ENCODE measurements around the gene PCBD2.

PCBD2 gene

DNA sequence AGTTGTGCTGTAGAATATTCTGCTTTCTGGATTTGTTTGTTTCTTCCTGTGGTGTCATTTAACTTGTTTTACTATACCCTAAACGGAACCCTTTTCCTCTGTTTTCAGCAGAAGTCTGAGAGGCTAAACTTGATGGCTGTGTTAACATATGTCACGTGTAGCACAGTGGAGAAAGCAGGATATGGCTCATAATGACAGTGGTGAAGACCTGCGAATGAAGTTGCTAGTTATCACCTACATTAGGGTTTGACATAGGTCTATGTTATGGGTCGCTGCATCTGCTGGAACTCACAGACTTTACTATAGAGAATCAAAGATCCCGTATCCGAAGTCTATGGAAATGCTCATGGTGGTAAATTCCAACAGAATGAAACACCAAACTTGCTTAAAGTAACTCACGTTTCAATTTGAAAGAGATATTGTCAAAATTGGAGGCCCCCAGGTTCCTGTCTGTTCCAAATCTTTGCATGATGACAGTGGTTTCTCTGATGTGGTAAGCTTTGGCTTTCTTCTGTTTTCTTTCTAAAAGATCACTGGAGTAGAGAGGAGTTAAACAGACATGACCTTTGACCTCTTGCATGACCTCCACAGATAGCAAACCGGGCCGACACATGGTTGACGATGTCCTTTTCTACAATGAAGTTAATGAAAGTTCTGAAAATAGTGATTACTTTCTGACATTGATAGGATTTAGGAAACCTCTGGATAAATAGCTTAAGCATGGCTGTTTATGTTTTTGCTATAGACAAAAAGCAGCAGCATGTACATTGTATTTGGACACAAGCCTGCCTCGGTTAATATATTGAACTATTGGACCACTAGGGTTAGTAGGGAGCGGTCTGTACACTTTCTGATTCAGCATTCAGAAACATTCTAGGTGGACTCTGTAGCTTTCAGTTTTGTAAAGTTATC lies 59.7 kb downstream of the PCBD2 start:
- ChIA-PET POLR2A (no interaction called here), CTCF (no interaction called here)
- DNase-seq (ENCODE audit: extremely low spot score): no peak
- no peak for TF ChIP-seq LEF1 (IDR thresholded peaks at IDR 0.05; ENCODE audit: borderline replicate concordance)
- TF ChIP-seq ARNT (IDR thresholded peaks at IDR 0.05): no peak

DNA sequence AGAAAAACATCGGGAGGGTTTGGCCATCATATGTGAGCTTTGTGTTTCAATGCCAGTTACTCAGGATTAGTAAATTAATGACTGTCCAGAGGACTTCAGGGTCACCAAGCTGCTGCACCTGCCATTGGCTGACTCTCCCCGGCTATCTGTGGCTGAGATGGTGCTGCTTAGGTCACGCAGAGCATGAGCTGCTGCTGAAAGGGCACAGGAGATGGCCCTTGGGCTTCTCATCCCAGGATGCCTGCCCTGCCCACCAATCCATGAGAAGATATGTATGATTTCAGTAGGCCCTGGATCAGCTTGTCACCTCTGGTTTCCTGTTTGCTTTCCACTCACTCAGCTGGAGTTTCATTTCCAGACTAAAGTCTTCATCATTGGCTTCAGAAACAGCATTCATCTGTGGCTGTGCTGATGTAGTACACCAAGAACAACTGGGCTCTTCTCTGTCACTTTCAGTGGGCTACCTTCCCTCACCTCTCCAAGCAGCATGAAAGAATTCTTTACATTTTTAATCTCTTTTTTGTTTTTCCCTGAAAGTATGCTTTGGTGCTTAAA lies 60.4 kb downstream of the PCBD2 start:
- TF ChIP-seq NFRKB (IDR thresholded peaks at IDR 0.05) (no peak), HDGF (IDR thresholded peaks at IDR 0.05; ENCODE audit: borderline replicate concordance) (no peak), FOXA1 (IDR thresholded peaks at IDR 0.05) (no peak), SUZ12 (IDR thresholded peaks at IDR 0.05) (no peak), L3MBTL2 (conservative IDR thresholded peaks at IDR 0.05) (no peak), BHLHE40 (IDR thresholded peaks at IDR 0.05; ENCODE audit: borderline replicate concordance) (no peak), CTBP1 (IDR thresholded peaks at IDR 0.05; ENCODE audit: borderline replicate concordance) (no peak), TARDBP (IDR thresholded peaks at IDR 0.05) (no peak), LEF1 (IDR thresholded peaks at IDR 0.05; ENCODE audit: borderline replicate concordance) (no peak), ARNT (IDR thresholded peaks at IDR 0.05) (no peak), ZNF384 (IDR thresholded peaks at IDR 0.05) (no peak), ELF4 (IDR thresholded peaks at IDR 0.05) (no peak)
- TF ChIP-seq, protein P1, sequence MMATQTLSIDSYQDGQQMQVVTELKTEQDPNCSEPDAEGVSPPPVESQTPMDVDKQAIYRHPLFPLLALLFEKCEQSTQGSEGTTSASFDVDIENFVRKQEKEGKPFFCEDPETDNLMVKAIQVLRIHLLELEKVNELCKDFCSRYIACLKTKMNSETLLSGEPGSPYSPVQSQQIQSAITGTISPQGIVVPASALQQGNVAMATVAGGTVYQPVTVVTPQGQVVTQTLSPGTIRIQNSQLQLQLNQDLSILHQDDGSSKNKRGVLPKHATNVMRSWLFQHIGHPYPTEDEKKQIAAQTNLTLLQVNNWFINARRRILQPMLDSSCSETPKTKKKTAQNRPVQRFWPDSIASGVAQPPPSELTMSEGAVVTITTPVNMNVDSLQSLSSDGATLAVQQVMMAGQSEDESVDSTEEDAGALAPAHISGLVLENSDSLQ (IDR thresholded peaks at IDR 0.05): no peak
- no peak for DNase-seq (ENCODE audit: extremely low spot score)
- CTCF ChIA-PET: no interaction called here
- POLR2A ChIA-PET: no interaction called here

DNA sequence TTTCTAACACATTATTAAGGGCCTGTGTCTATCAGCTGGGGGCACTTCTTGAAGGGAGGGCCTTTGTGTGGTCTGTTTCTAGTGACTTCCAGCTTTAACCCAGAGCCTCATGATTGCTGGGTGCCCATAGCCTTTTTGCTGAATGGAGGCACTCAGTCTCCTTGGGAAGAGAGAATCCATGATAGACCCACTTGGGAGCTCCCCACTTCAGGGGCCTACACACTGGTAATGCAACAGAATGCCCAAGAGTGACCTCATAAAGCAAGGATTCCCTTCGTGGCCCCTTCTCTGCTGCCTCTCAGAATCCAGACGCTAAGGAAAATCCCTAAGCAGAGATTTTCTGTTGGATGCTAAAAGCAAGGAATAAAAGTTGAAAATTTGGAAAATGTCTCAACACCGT lies 62.7 kb downstream of the PCBD2 start, which contains the start of gene CATSPER3:
CATSPER3 (plus strand) TSS at position 301 of the 400 bp plus-strand sequence; CDS start at position 386, 85 bp downstream.
- CTCF ChIA-PET: interaction anchor here (0.6 kb wide), 1 partner anchor 603 kb away, joined by 3 read pairs; no protein-coding TSS in a partner anchor
- no peak for DNase-seq (ENCODE audit: extremely low spot score)

DNA sequence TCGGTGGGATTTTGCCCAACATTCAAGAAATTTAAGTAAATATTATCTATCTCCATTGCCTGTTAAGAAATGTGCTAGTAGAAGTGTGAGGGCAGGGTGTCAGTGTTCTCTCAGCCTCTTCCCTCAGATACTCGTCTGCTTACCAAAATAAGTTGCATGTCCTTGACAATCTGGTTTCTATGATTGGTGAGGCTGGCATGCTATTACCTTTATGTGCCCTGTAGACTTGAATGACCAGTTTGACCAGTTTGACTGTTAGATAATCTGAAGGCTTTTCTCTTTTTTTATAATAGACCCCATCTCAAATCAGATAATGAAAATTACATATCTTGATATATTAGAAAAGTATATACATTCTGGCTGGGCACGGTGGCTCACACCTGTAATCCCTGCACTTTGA lies 63.1 kb downstream of the PCBD2 start:
- CTCF ChIA-PET: no interaction called here
- TF ChIP-seq TARDBP (IDR thresholded peaks at IDR 0.05) (no peak), FOXK2 (IDR thresholded peaks at IDR 0.05) (no peak), ZNF384 (IDR thresholded peaks at IDR 0.05) (no peak), ELF4 (IDR thresholded peaks at IDR 0.05) (no peak), L3MBTL2 (conservative IDR thresholded peaks at IDR 0.05) (no peak), SP1 (IDR thresholded peaks at IDR 0.05) (no peak), SUZ12 (IDR thresholded peaks at IDR 0.05) (no peak), FOXA1 (IDR thresholded peaks at IDR 0.05) (no peak), ARNT (IDR thresholded peaks at IDR 0.05) (no peak), FOXM1 (IDR thresholded peaks at IDR 0.05; ENCODE audit: borderline replicate concordance) (no peak), HDGF (IDR thresholded peaks at IDR 0.05; ENCODE audit: borderline replicate concordance) (no peak), LEF1 (IDR thresholded peaks at IDR 0.05; ENCODE audit: borderline replicate concordance) (no peak), NFRKB (IDR thresholded peaks at IDR 0.05) (no peak), BHLHE40 (IDR thresholded peaks at IDR 0.05; ENCODE audit: borderline replicate concordance) (no peak)
- TF ChIP-seq, protein P1 (IDR thresholded peaks at IDR 0.05): no peak
- no peak for DNase-seq (ENCODE audit: extremely low spot score)

More for the DNA sequence above, 62.7 kb downstream of the PCBD2 start, which contains the start of gene CATSPER3:
- POLR2A ChIA-PET: no interaction called here
- TF ChIP-seq FOXK2 (IDR thresholded peaks at IDR 0.05) (no peak), ARNT (IDR thresholded peaks at IDR 0.05) (no peak), CTBP1 (IDR thresholded peaks at IDR 0.05; ENCODE audit: borderline replicate concordance) (no peak), ZNF384 (IDR thresholded peaks at IDR 0.05) (no peak), SUZ12 (IDR thresholded peaks at IDR 0.05) (no peak), TARDBP (IDR thresholded peaks at IDR 0.05) (no peak), SP1 (IDR thresholded peaks at IDR 0.05) (no peak), FOXA1 (IDR thresholded peaks at IDR 0.05) (no peak), HDGF (IDR thresholded peaks at IDR 0.05; ENCODE audit: borderline replicate concordance) (no peak), FOXM1 (IDR thresholded peaks at IDR 0.05; ENCODE audit: borderline replicate concordance) (no peak), LEF1 (IDR thresholded peaks at IDR 0.05; ENCODE audit: borderline replicate concordance) (no peak), NFRKB (IDR thresholded peaks at IDR 0.05) (no peak), L3MBTL2 (conservative IDR thresholded peaks at IDR 0.05) (no peak), BHLHE40 (IDR thresholded peaks at IDR 0.05; ENCODE audit: borderline replicate concordance) (no peak), ELF4 (IDR thresholded peaks at IDR 0.05) (no peak)
- TF ChIP-seq, protein P1 (IDR thresholded peaks at IDR 0.05): no peak

DNA sequence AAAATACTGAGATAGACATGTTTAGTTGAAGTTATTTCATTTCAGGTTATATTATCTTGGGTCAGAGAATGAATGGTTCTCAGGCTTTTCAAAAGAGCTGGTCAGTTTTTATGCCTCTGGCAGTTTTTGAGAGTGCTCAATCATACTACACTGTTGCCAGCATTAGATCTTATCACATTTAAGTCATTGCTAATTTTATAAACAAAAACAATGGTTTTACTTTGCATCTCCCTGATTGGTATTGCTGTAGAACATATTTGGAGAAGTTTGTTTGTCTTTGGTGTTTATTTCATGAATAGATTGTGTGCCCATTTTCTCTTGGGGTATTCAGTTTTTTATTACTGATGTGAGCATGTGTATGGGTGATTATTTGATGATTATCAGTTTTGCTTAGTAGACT lies 64.2 kb downstream of the PCBD2 start:
- TF ChIP-seq FOXA1 (IDR thresholded peaks at IDR 0.05) (no peak), ARNT (IDR thresholded peaks at IDR 0.05) (no peak), BHLHE40 (IDR thresholded peaks at IDR 0.05; ENCODE audit: borderline replicate concordance) (no peak), SUZ12 (IDR thresholded peaks at IDR 0.05) (no peak), ELF4 (IDR thresholded peaks at IDR 0.05) (no peak), FOXM1 (IDR thresholded peaks at IDR 0.05; ENCODE audit: borderline replicate concordance) (no peak), L3MBTL2 (conservative IDR thresholded peaks at IDR 0.05) (no peak), LEF1 (IDR thresholded peaks at IDR 0.05; ENCODE audit: borderline replicate concordance) (no peak), SP1 (IDR thresholded peaks at IDR 0.05) (no peak)
- TF ChIP-seq, protein P1 (IDR thresholded peaks at IDR 0.05): no peak
- no peak for DNase-seq (ENCODE audit: extremely low spot score)
- ChIA-PET CTCF (interaction anchor here (0.6 kb wide), 1 partner anchor 216 kb away, joined by 3 read pairs; no protein-coding TSS in a partner anchor), POLR2A (no interaction called here)

More for the DNA sequence above, 63.1 kb downstream of the PCBD2 start:
- POLR2A ChIA-PET: no interaction called here
